ENCODE data around the gene DDX3X. TPM values are rescaled to one million over a fixed set of nuclear protein-coding genes. Genes with fewer than 3 reads are reported as not detected.
A peak's percentile ranks its signal among the peaks of the same experiment; 100 is the strongest.

Gene DDX3X
- total RNA-seq, 1 experiment from 2014 or later = 338 TPM

- peaks cover 0 to 6% (median 4%) of the 10 kb centered on the region in 3 experiments; a peak in 4 of 7 replicates for H3K36me3 Mint-ChIP-seq (ENCODE audit: insufficient read depth in 1 of 3, low read depth in 3 of 3)
- no peak overlapping the region for H3K23ac ChIP-seq (ENCODE audit: insufficient read length, low read depth, low read length)
- H3K79me1 ChIP-seq (ENCODE audit: insufficient read depth, low read depth, low read length, poor library complexity, severe bottlenecking) = no peaks in the 10 kb centered on the region
- H3K4ac ChIP-seq (ENCODE audit: low read depth, low read length) = no peak overlapping the region
- peak overlapping the region; percentile 6 to 73 (median 40); a peak in 3 of 7 replicates for H3K27ac Mint-ChIP-seq
- no peaks in the 10 kb centered on the region for H3K79me2 ChIP-seq (ENCODE audit: insufficient read depth, low read length)
- H3T11ph ChIP-seq (ENCODE audit: low read length) = no peak overlapping the region
- peaks cover 20 to 22% of the 10 kb centered on the region in 2 experiments for H3K4me1 Mint-ChIP-seq
- H2BK12ac ChIP-seq (ENCODE audit: insufficient read length, low read depth, low read length) = no peak overlapping the region
- H3K4me2 ChIP-seq (ENCODE audit: insufficient read depth, insufficient read length, low read length) = no peak overlapping the region
- no peaks in the 10 kb centered on the region for H3K9me3 ChIP-seq (ENCODE audit: control insufficient read depth, low read depth, low read length)
- H3K56ac ChIP-seq (ENCODE audit: insufficient read length, low read depth, low read length) = no peak overlapping the region
- WGBS (ENCODE audit: extremely low coverage, insufficient read length, low lambda C conversion rate) = no CpG with 5 or more reads among the region's 9 CpGs
- H3K27ac ChIP-seq (ENCODE audit: insufficient read length, low read depth, low read length) = peak overlapping the region; percentile 9
- no peak overlapping the region for H2BK15ac ChIP-seq (ENCODE audit: low read depth, low read length)
- no peak overlapping the region for H3K9ac ChIP-seq (ENCODE audit: extremely low read depth, insufficient read length, low read length)
- H3K9me3 Mint-ChIP-seq = peaks cover 49 to 65% of the 10 kb centered on the region in 2 experiments
- H3K27me3 ChIP-seq (ENCODE audit: insufficient read depth, low read length) = no peaks in the 10 kb centered on the region
- no peak overlapping the region for H2AK5ac ChIP-seq (ENCODE audit: insufficient read length, low read length)
- H4K20me1 ChIP-seq (ENCODE audit: control insufficient read depth, insufficient read depth, insufficient read length) = no peaks in the 10 kb centered on the region
- no peak overlapping the region for H4K5ac ChIP-seq (ENCODE audit: insufficient read length, low read depth, low read length)
- peaks cover 3% of the 10 kb centered on the region; the same call in 1 of the 2 replicates for H3K4me1 ChIP-seq (ENCODE audit: insufficient read depth, low read length)
- H3K4me3 Mint-ChIP-seq = no peak overlapping the region
- DNase-seq = peak; percentile 59
- H3K14ac ChIP-seq (ENCODE audit: insufficient read depth, low read length) = no peak overlapping the region
- H4K8ac ChIP-seq (replicated peaks; ENCODE audit: insufficient read length, low read depth, low read length) = no peak overlapping the region
- H2BK5ac ChIP-seq (ENCODE audit: insufficient read length, low read length) = no peak overlapping the region
- H4K91ac ChIP-seq (ENCODE audit: insufficient read length, low read depth, low read length) = no peak overlapping the region
- no peak overlapping the region for H2AFZ ChIP-seq (ENCODE audit: low read length)
- no peaks in the 10 kb centered on the region for H3K23me2 ChIP-seq (ENCODE audit: insufficient read length, low read depth, low read length, poor library complexity, severe bottlenecking)
- H2BK120ac ChIP-seq (ENCODE audit: low read depth, low read length, poor library complexity, severe bottlenecking) = no peak overlapping the region
- TF ChIP-seq, protein P1, sequence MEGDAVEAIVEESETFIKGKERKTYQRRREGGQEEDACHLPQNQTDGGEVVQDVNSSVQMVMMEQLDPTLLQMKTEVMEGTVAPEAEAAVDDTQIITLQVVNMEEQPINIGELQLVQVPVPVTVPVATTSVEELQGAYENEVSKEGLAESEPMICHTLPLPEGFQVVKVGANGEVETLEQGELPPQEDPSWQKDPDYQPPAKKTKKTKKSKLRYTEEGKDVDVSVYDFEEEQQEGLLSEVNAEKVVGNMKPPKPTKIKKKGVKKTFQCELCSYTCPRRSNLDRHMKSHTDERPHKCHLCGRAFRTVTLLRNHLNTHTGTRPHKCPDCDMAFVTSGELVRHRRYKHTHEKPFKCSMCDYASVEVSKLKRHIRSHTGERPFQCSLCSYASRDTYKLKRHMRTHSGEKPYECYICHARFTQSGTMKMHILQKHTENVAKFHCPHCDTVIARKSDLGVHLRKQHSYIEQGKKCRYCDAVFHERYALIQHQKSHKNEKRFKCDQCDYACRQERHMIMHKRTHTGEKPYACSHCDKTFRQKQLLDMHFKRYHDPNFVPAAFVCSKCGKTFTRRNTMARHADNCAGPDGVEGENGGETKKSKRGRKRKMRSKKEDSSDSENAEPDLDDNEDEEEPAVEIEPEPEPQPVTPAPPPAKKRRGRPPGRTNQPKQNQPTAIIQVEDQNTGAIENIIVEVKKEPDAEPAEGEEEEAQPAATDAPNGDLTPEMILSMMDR (conservative IDR thresholded peaks at IDR 0.05) = no peak
- no peak overlapping the region for H2BK20ac ChIP-seq (ENCODE audit: low read depth, low read length, poor library complexity, severe bottlenecking)
- no peak overlapping the region for H3K18ac ChIP-seq (ENCODE audit: insufficient read length, low read depth, low read length)
- peaks cover 2% of the 10 kb centered on the region; the same call in 1 of the 2 replicates for H3K27me3 Mint-ChIP-seq (ENCODE audit: low read depth)
These were observed 29.8 kb upstream of the DDX3X start for GRCh38 chrX:41304178-41304577.
